Activated gamma-delta T cell treated with anti-CD3 and anti-CD28 coated beads, Interleukin-2, amount 50 U/mL, for 16 hours (primary cell): Measurements from ENCODE around the gene FA2H.
A peak's percentile ranks its signal among the peaks of the same experiment; 100 is the strongest.
"Not testable (repeated sequence)": the region's sequence is repeated elsewhere in the genome, so short reads cannot be mapped to it uniquely, and the experiment has no call there.

Experiments used
- DNase-seq: peaks from one replicate; pipeline ENCODE4 v3.0.0-alpha.2; 2020; ENCODE audit warnings: low read depth

FA2H gene

GRCh38 chr16:74680681-74681080, 93.9 kb downstream of the FA2H start:
- DNase-seq, result no peak

GRCh38 chr16:74679983-74680382, 94.6 kb downstream of the FA2H start:
- no peak for DNase-seq

DNA sequence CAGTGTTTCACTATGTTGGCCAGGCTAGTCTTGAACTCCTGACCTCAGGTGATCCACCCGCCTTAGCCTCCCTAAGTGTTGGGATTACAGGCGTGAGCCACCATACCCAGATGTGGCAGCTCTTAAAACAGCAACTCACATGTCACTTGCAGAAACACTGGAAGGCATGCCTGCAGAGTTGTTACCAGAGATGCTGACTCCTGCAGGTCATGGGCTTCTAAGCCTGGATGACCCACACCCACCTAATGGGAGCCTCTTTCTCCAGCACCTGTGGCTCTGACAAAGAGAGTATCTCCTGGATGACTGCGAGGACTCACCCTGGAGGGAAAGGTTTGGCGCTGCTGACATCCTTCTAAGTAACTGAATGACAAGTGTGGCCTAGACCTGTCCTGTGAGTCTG, 96.8 kb downstream of the FA2H start:
- no peak for DNase-seq

DNA sequence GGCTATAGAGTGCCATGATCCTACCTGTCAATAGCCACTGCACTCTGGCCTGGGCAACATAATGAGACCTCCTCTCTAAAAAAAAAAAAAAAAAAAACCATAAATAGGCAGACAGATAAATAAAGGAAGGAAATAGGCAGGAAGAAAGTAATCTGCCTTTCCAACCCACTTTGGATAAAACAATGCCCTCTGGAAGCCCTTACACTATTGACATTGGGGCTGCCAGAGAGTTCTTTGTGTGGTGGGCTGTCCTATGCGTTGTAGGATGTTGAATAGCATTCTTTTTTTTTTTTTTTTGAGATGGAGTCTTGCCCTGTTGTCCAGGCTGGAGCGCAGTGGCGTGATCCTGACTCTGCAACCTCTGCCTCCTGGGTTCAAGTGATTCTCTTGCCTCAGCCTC, 100.7 kb downstream of the FA2H start:
- DNase-seq, result no peak

GRCh38 chr16:74668877-74669276, 105.7 kb downstream of the FA2H start:
- not testable (repeated sequence) for DNase-seq

GRCh38 chr16:74667255-74667700, 107.3 kb downstream of the FA2H start:
- no peak for DNase-seq

DNA sequence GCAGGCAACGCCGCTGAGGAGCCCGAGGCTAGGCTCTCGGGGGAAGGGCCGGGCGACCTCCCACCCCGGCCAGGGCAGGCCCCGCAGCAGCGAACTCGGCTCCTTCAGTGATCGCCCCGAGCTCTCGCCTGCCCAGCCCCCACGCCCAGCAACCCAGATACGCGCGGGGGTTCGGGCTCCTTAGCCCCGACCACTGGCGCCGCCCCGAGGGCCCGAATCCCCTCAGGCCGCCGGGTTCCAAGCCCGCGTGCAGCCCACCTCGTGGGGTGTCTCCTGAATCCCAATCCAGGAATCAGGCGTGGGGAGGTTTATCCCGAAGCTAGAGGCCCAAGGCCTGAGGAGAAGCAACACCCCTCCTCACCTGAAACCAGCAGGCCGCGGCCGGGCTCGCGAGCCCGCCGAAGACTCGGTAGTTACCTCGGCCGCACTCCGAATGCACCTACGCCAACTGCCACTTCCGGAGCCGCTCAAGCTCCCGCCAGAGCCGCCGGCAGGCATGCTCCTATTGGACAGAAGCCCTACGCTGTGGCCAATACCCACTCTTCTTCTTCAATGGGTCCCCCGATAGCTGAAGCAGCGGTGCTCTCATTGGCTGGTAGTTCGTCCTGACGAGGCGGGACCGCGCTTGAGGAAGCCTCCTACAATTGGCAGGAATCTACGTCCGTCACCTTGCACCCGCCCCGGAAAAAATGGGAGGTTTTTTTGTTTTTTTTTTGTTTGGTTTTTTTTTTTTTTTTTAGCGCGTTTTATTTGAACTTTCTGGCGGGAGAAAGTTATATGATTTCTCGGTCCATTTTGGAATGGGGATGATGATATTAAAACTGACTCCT, 108.0 kb downstream of the FA2H start, which contains the start of gene RFWD3:
TSS of gene RFWD3 (minus strand) at position 453 of the 830 bp plus-strand sequence. CDS start 5,428 bp downstream, outside the sequence.
- peak; percentile 92 for DNase-seq

- no peak for DNase-seq
Measured at GRCh38 chr16:74666010-74666421, 108.6 kb downstream of the FA2H start.
